Measurements from ENCODE around the gene CDK8.

Gene CDK8

DNA sequence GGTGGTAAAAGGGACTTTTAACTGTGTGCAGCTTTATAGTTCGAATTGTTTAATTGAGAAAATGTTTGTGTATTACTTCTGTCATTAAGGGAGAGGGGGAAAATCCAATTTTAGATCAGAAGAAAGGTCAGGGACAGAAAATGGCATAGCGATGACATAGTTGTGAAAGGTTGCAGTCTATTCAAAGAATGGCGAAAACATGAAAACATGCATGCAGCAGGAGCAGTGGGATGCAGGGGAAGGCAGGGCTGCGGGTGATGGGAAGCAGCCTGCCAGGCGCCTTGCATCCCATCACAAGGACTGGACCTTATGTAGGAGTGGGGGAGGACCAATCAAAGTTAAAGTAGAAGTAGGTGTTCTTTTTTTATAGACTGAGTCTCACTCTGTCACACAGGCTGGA is 125.9 kb downstream of the CDK8 start:
- Histone ChIP-seq H3K27me3 (ENCODE audit: control insufficient read depth, insufficient read depth, low read length) (no peaks in the 10 kb centered on the region), H3K9me3 (ENCODE audit: control insufficient read depth, insufficient read depth, low read depth, low read length) (no peaks in the 10 kb centered on the region), H3K36me3 (ENCODE audit: control insufficient read depth, insufficient read depth, low read length) (peaks cover 2% of the 10 kb centered on the region), H3K27ac (ENCODE audit: low read depth, low read length) (no peak overlapping the region), H3K9ac (ENCODE audit: low read length) (no peak overlapping the region), H3K4me3 (ENCODE audit: low read depth, low read length) (no peak overlapping the region), H3K4me1 (ENCODE audit: control insufficient read depth, insufficient read depth, low read length) (no peaks in the 10 kb centered on the region)

DNA sequence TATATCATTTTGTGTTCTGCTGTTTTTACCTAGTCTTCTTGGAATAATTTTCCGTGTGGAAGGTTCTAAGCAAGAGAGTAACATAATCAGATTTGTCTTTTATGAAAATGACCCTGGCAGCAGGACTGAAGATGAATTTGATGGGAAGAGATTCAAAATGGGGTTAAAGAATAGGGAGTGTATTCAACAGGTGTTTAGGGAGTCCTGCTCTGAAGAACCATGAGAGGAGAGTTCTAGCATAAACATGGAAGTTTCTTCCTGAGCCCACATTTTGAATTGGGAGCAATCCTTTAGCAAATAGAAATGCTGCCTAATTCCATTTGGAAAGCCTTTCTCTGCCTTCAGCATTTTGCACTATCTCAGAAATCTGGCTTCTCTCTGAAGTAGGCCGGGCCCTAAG is 127.0 kb downstream of the CDK8 start:
- peaks cover 11% of the 10 kb centered on the region for H3K36me3 ChIP-seq (ENCODE audit: control insufficient read depth, insufficient read depth, low read length)
- H3K4me1 ChIP-seq (ENCODE audit: control insufficient read depth, insufficient read depth, low read length), result no peaks in the 10 kb centered on the region
- H3K27me3 ChIP-seq (ENCODE audit: control insufficient read depth, insufficient read depth, low read length), result no peaks in the 10 kb centered on the region
- H3K27ac ChIP-seq (ENCODE audit: low read depth, low read length), result no peak overlapping the region
- H3K9ac ChIP-seq (ENCODE audit: low read length), result no peak overlapping the region
- H3K4me3 ChIP-seq (ENCODE audit: low read depth, low read length), result no peak overlapping the region
- no peaks in the 10 kb centered on the region for H3K9me3 ChIP-seq (ENCODE audit: control insufficient read depth, insufficient read depth, low read depth, low read length)

DNA sequence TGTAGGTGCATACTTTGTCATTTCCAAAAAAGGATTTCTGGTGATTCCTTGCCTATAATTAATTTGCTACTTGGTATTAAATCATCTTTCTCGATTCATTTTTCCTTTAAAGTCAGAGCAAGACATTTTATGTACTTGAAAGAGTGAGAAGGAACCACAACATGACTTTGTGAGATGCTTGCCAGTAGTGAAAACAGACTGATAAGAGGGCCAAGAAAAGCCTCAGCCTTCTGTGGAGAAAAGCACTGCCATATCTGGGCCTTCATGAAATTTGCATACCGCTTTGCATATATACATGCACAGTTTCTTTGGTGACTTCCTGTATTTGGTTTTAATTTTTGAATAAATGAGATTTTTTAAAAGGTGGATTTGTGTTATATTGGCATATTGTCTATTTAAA is 128.4 kb downstream of the CDK8 start:
- H3K4me1 ChIP-seq (ENCODE audit: control insufficient read depth, insufficient read depth, low read length), result no peaks in the 10 kb centered on the region
- H3K9ac ChIP-seq (ENCODE audit: low read length), result no peak overlapping the region
- H3K36me3 ChIP-seq (ENCODE audit: control insufficient read depth, insufficient read depth, low read length), result peaks cover 21% of the 10 kb centered on the region
- no peaks in the 10 kb centered on the region for H3K27me3 ChIP-seq (ENCODE audit: control insufficient read depth, insufficient read depth, low read length)
- no peak overlapping the region for H3K4me3 ChIP-seq (ENCODE audit: low read depth, low read length)
- H3K9me3 ChIP-seq (ENCODE audit: control insufficient read depth, insufficient read depth, low read depth, low read length), result no peaks in the 10 kb centered on the region
- H3K27ac ChIP-seq (ENCODE audit: low read depth, low read length), result no peak overlapping the region

DNA sequence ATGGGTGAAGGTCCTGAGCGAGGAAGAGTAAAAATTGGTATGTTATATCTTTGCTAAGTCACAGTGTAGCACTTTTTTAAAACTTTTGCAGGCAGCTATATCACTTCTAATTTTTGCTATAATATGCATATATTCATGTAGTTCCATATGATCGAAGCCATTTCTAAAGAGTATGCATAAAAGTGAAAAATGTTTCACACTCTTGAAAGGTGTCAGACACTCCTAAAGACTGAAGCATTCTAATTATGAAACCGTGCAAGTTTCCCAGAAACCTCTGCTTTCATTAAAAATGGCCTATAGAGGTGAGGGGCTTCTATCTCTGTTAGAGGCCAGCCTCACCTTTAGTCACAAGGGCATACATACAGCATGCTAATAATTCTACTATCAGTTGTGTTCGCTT is 128.9 kb downstream of the CDK8 start:
- no peak overlapping the region for H3K9ac ChIP-seq (ENCODE audit: low read length)
- no peak overlapping the region for H3K27ac ChIP-seq (ENCODE audit: low read depth, low read length)
- H3K27me3 ChIP-seq (ENCODE audit: control insufficient read depth, insufficient read depth, low read length), result no peaks in the 10 kb centered on the region

DNA sequence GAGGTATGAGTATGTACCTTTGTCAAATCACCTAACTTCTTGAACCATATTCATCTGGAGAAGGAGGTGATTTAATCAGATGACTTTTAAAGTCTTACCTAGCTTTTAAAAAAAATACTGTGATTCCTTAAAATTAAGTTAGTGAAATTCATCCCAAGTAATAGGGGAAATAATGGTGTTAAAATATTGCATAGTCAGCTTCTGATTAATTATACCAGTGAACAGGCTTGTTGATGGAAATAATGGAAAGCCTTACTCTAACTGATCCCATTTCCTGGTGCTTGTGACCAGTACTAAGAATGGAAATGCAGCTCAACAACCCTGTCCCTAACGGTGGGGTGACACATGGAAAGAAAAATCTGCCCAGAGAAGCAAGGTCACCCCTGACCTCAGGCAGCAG is 130.7 kb downstream of the CDK8 start:
- Histone ChIP-seq H3K4me1 (ENCODE audit: control insufficient read depth, insufficient read depth, low read length) (no peaks in the 10 kb centered on the region), H3K27me3 (ENCODE audit: control insufficient read depth, insufficient read depth, low read length) (no peaks in the 10 kb centered on the region), H3K9ac (ENCODE audit: low read length) (no peak overlapping the region), H3K9me3 (ENCODE audit: control insufficient read depth, insufficient read depth, low read depth, low read length) (no peaks in the 10 kb centered on the region), H3K4me3 (ENCODE audit: low read depth, low read length) (no peak overlapping the region), H3K27ac (ENCODE audit: low read depth, low read length) (no peak overlapping the region), H3K36me3 (ENCODE audit: control insufficient read depth, insufficient read depth, low read length) (peaks cover 34% of the 10 kb centered on the region)

More for the DNA sequence above, 128.9 kb downstream of the CDK8 start:
- Histone ChIP-seq H3K36me3 (ENCODE audit: control insufficient read depth, insufficient read depth, low read length) (peaks cover 25% of the 10 kb centered on the region), H3K9me3 (ENCODE audit: control insufficient read depth, insufficient read depth, low read depth, low read length) (no peaks in the 10 kb centered on the region), H3K4me1 (ENCODE audit: control insufficient read depth, insufficient read depth, low read length) (no peaks in the 10 kb centered on the region), H3K4me3 (ENCODE audit: low read depth, low read length) (no peak overlapping the region)

DNA sequence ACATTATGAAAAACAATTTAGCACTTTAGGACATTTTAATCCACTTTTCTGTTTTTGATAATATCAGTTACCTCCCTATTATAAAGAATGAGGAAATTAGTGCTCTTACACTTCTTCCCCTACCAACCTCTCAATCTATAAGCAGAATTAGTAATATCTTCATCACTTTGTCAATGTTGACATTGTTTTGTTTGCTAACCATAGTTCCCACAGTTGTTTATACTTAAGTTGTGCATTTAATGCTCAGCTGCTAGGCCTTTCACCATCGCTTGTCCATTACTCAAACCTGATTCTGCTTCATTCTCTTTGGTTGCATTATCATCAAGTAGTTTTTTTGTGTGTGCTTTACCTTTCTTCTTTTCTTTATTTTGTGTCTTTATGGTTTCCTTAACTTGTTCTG is 132.1 kb downstream of the CDK8 start:
- no peak overlapping the region for H3K27ac ChIP-seq (ENCODE audit: low read depth, low read length)
- no peak overlapping the region for H3K9ac ChIP-seq (ENCODE audit: low read length)
- no peak overlapping the region for H3K4me3 ChIP-seq (ENCODE audit: low read depth, low read length)
- H3K9me3 ChIP-seq (ENCODE audit: control insufficient read depth, insufficient read depth, low read depth, low read length), result no peaks in the 10 kb centered on the region
- H3K27me3 ChIP-seq (ENCODE audit: control insufficient read depth, insufficient read depth, low read length), result no peaks in the 10 kb centered on the region
- peaks cover 41% of the 10 kb centered on the region for H3K36me3 ChIP-seq (ENCODE audit: control insufficient read depth, insufficient read depth, low read length)
- H3K4me1 ChIP-seq (ENCODE audit: control insufficient read depth, insufficient read depth, low read length), result no peaks in the 10 kb centered on the region

DNA sequence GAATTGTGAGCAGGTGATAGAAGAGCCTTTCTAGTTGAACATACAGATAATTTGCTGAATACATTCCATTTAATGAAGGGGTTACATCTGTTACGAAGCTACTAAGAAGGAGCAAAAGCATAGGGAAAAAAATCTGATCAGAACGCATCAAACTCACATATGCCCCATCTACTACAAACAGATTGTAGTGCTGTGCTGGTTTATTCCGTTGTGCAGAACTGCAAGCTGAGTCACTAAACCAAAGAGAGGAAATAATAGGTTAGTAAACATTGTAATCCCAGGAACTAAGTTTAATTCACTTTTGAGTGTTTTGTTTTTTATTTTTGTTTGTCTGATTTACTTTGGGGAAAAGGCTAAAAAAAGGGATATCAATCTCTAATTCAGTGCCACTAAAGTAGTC is 136.3 kb downstream of the CDK8 start:
- Histone ChIP-seq H3K4me1 (ENCODE audit: control insufficient read depth, insufficient read depth, low read length) (no peaks in the 10 kb centered on the region), H3K36me3 (ENCODE audit: control insufficient read depth, insufficient read depth, low read length) (peaks cover 34% of the 10 kb centered on the region), H3K27ac (ENCODE audit: low read depth, low read length) (no peak overlapping the region), H3K9me3 (ENCODE audit: control insufficient read depth, insufficient read depth, low read depth, low read length) (no peaks in the 10 kb centered on the region), H3K9ac (ENCODE audit: low read length) (no peak overlapping the region), H3K4me3 (ENCODE audit: low read depth, low read length) (no peak overlapping the region), H3K27me3 (ENCODE audit: control insufficient read depth, insufficient read depth, low read length) (no peaks in the 10 kb centered on the region)

DNA sequence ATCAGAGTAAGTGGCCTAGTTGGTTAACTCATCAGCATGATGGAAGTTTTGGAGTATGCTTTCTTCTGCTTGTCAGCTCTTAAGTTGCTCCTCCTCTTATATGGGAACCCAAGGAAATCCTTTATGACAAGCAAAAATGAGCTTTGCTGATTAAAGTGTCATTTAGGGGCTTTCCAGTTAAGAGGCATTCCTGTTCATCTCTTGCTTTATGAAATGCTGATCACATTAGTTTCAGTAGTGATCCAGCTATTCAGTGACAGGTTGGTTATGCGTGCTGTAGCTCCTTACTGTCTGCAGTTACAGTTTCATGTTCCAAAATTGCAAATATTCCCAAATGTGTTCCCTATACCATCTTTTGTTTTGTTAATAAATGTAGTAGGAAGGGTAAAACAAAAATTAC is 146.6 kb downstream of the CDK8 start:
- H3K36me3 ChIP-seq (ENCODE audit: control insufficient read depth, insufficient read depth, low read length), result peaks cover 37% of the 10 kb centered on the region
- H3K9me3 ChIP-seq (ENCODE audit: control insufficient read depth, insufficient read depth, low read depth, low read length), result no peaks in the 10 kb centered on the region
- H3K4me1 ChIP-seq (ENCODE audit: control insufficient read depth, insufficient read depth, low read length), result no peaks in the 10 kb centered on the region
- H3K27ac ChIP-seq (ENCODE audit: low read depth, low read length), result no peak overlapping the region
- no peak overlapping the region for H3K9ac ChIP-seq (ENCODE audit: low read length)
- no peak overlapping the region for H3K4me3 ChIP-seq (ENCODE audit: low read depth, low read length)
- no peaks in the 10 kb centered on the region for H3K27me3 ChIP-seq (ENCODE audit: control insufficient read depth, insufficient read depth, low read length)

DNA sequence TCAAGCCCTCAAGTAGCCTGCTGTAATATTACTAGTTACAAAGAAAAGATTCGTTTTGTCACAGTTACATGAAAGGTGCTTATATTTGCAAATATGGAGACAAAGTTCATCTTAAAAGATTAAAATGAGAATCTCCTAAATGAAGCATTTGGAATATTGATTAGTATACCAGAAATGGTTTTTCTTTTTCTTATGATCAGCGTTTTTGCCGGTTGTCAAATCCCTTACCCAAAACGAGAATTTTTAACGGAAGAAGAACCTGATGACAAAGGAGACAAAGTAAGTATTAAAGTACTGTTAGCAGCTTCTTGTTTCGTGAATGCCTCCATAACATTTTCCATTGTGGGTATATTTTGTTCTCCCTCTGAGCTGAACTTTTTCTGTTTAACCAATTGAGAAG is 147.1 kb downstream of the CDK8 start:
- H3K4me1 ChIP-seq (ENCODE audit: control insufficient read depth, insufficient read depth, low read length), result no peaks in the 10 kb centered on the region
- H3K4me3 ChIP-seq (ENCODE audit: low read depth, low read length), result no peak overlapping the region
- no peaks in the 10 kb centered on the region for H3K9me3 ChIP-seq (ENCODE audit: control insufficient read depth, insufficient read depth, low read depth, low read length)
- no peak overlapping the region for H3K9ac ChIP-seq (ENCODE audit: low read length)
- H3K36me3 ChIP-seq (ENCODE audit: control insufficient read depth, insufficient read depth, low read length), result peaks cover 37% of the 10 kb centered on the region
- H3K27me3 ChIP-seq (ENCODE audit: control insufficient read depth, insufficient read depth, low read length), result no peaks in the 10 kb centered on the region
- H3K27ac ChIP-seq (ENCODE audit: low read depth, low read length), result no peak overlapping the region

DNA sequence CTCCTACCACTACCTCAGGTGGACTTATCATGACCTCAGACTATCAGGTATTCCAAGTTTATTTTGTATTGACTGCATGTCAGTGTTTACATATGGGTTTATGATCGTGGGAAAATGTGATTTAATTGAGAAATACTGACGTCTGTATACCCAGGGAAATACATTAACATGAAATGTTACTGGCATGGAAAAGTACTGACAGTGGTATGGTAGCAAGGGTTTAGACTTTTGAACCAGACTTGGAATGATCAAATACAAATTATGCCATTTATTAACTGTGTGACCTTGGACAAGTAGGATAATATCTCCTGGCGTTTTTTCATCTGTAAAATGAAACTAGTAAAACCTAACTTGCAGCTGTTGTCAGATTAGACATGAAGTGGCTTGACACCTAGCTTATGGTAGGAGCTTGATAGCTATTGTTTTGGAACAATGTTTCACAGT is 147.7 kb downstream of the CDK8 start:
- Histone ChIP-seq H3K9ac (ENCODE audit: low read length) (no peak overlapping the region), H3K36me3 (ENCODE audit: control insufficient read depth, insufficient read depth, low read length) (peaks cover 37% of the 10 kb centered on the region), H3K9me3 (ENCODE audit: control insufficient read depth, insufficient read depth, low read depth, low read length) (no peaks in the 10 kb centered on the region), H3K27me3 (ENCODE audit: control insufficient read depth, insufficient read depth, low read length) (no peaks in the 10 kb centered on the region), H3K4me3 (ENCODE audit: low read depth, low read length) (no peak overlapping the region), H3K27ac (ENCODE audit: low read depth, low read length) (no peak overlapping the region), H3K4me1 (ENCODE audit: control insufficient read depth, insufficient read depth, low read length) (no peaks in the 10 kb centered on the region)

DNA sequence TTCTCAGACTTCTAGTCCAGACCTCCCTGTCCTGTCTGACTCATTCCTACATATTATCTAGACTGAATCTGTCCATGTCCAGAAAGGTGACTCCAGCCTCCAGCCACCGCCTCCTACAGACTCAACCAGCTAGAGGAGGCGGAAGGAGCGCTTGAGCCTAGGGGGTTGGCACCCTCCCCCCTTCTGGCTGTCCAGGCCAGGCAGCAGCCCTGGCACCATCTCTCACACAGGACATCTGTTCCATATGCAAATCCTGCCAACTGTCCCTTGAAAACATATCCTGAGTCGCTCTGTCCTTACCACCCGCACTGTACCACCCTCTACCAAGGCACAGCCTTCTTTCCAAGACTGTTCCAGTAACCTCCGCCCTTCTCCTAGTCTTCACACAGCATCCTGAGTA is 152.9 kb downstream of the CDK8 start:
- Histone ChIP-seq H3K4me1 (ENCODE audit: control insufficient read depth, insufficient read depth, low read length) (no peaks in the 10 kb centered on the region), H3K36me3 (ENCODE audit: control insufficient read depth, insufficient read depth, low read length) (peaks cover 23% of the 10 kb centered on the region), H3K4me3 (ENCODE audit: low read depth, low read length) (no peak overlapping the region), H3K9me3 (ENCODE audit: control insufficient read depth, insufficient read depth, low read depth, low read length) (no peaks in the 10 kb centered on the region), H3K9ac (ENCODE audit: low read length) (no peak overlapping the region), H3K27me3 (ENCODE audit: control insufficient read depth, insufficient read depth, low read length) (no peaks in the 10 kb centered on the region), H3K27ac (ENCODE audit: low read depth, low read length) (no peak overlapping the region)

DNA sequence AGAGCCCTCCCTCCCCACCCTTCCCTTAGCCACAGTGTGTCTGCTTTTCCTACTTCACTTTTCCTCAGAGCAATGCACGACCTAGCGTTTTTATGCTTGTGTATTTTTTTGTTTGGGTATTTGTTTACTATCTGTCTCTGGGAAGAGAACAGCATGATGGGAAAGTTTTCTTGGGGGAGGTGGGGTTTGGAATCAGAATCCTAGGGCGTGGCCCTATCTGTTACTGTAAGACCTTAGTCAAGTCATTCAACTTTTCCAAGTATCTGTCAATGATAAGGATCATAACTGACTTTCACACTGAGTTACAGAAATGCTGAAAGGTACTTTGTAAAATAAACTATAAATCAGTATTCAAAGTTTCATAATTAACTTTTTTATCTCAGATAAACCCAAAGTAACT is 157.3 kb downstream of the CDK8 start:
- Histone ChIP-seq H3K9ac (ENCODE audit: low read length) (no peak overlapping the region), H3K4me3 (ENCODE audit: low read depth, low read length) (no peak overlapping the region), H3K9me3 (ENCODE audit: control insufficient read depth, insufficient read depth, low read depth, low read length) (no peaks in the 10 kb centered on the region), H3K36me3 (ENCODE audit: control insufficient read depth, insufficient read depth, low read length) (no peaks in the 10 kb centered on the region), H3K27ac (ENCODE audit: low read depth, low read length) (no peak overlapping the region), H3K27me3 (ENCODE audit: control insufficient read depth, insufficient read depth, low read length) (no peaks in the 10 kb centered on the region), H3K4me1 (ENCODE audit: control insufficient read depth, insufficient read depth, low read length) (no peaks in the 10 kb centered on the region)
